Stimulated activated naive CD4-positive, alpha-beta T cell treated with Interleukin-2 at 50 U/mL for 16 hours (primary cell): ENCODE data around the gene WFDC12.
A peak's percentile ranks its signal among the peaks of the same experiment; 100 is the strongest.
"Not testable (repeated sequence)": the region's sequence is repeated elsewhere in the genome, so short reads cannot be mapped to it uniquely, and the experiment has no call there.

ENCODE experiments used
- DNase-seq: peaks from one replicate; lab custom pipeline; 2025; lab: John Stamatoyannopoulos, UW

The WFDC12 gene, protein sequence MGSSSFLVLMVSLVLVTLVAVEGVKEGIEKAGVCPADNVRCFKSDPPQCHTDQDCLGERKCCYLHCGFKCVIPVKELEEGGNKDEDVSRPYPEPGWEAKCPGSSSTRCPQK

DNA sequence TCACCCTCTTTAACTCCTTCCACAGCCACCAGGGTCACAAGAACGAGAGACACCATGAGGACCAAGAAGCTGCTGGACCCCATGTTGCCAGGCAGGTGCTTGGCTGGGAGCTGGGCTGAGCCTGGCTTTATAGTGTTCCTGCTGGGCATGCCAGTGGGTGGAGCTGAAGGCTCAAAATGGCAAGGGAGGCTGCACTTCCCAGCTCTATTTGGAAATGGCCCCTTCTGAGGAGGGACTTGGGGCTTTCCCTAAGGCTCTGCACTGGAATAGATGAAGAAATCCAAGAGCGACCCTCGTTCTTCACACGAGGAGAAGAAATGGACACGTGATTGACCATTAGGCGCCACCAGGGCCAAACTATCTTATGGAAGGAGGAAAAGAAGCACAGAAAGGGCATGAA, at the start of gene WFDC12:
Gene WFDC12 (minus strand): TSS at position 101 of the 400 bp plus-strand sequence. CDS start 18 bp downstream, at position 83.
- DNase-seq: no peak

DNA sequence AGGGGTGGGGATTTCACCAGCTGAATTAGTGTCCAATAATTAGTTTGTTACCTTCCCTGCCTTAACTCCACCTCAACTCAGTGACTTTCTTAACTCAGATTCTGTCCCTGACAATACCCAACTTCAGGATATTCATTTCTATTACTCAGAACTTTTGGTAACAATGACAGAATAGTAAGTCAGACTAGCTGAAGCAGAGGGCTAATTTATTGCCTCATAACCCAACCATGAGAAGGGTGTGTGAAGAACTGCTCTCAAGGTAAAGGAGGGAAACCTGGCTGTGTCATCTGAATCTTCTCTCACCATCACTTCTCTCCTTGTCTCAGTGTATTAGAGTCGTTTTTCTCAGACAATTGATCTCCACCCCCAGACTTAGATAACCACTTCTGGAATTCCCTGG, 49.3 kb upstream of the WFDC12 start:
- no peak for DNase-seq

DNA sequence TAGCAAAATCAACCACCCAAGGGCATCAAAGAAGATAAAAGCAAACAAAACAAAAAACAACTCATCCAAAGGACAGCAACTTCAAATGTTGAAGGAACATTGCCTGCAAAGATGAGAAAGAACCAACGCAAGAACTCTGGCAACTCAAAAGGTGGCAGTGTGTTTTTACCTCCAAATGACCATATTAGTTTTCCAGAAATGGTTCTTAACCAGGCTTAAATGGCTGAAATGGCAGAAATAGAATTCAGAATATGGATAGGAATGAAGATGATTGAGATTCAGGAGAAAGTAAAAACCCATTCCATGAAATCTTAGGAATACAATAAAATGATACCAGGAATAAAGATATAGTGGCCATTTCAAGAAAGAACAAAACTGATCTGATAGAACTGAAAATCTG, 40.6 kb upstream of the WFDC12 start:
- no peak for DNase-seq

DNA sequence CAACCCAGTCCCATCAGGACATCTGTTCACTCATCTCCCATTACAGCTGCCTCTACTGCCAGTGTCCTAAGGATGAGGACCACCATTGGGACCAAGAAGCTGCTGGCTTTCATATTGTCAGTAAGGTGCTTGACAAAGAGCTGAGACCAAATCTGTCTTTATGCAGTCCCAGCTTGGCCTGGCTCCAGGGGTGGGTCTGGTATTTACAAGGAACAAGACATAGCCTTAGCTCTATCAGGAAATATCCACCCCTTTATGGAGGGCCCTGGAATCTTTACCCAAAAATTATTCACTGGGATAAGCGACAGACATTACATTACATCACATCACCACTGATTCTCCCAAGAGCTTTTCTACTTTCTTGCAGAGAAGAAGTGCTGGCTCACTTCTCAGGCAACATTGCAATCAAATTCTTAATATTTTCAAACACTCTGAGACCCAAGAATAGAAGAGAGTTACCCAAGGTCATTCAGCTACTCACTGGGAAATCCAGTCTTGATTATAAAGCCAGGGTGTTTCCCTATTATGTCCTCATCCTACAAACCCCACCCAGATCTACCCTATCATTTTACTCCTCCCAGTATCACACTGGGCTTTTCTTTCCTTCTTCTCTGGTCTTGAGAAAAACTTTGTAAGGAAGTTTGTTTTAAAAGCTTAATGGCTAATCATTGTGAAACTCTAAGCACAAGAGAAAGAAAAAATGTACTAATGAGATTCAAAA, 39.0 kb upstream of the WFDC12 start:
- no peak for DNase-seq

GRCh38 chr20:45157962-45158361, 33.7 kb upstream of the WFDC12 start:
- DNase-seq: no peak

DNA sequence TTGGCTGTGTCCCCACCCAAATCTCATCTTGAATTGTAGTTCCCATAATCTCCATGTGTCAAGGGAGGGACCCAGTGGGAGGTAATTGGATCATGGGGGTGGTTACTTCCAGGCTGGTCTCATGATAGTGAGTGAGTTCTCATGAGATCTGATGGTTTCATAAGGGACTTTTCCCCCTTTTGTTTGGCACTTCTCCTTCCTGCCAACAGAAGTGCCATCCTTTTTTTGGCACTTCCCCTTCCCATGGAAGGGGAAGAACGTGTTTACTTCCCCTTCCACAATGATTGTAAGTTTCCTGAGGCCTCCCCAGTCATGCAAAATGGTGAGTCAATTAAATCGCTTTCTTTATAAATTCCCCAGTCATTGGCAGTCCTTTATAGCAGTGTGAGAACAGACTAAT, 32.4 kb upstream of the WFDC12 start:
- DNase-seq: no peak

DNA sequence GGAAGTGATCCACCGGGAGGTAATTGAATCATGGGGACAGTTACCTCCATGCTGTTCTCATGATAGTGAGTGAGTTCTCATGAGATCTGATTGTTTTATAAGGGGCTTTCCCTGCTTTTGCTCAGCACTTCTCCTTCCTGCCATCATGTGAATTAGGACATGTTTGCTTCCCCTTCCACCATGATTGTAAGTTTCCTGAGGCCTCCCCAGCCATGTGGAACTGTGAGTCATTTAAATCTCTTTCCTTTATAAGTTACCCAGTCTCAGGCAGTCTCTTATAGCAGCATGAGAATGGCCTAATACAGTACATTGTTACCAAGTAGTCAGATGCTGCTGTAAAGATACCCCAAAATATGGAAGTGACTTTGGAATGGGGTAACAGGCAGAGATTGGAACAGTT, 30.5 kb upstream of the WFDC12 start:
- DNase-seq: not testable (repeated sequence)

DNA sequence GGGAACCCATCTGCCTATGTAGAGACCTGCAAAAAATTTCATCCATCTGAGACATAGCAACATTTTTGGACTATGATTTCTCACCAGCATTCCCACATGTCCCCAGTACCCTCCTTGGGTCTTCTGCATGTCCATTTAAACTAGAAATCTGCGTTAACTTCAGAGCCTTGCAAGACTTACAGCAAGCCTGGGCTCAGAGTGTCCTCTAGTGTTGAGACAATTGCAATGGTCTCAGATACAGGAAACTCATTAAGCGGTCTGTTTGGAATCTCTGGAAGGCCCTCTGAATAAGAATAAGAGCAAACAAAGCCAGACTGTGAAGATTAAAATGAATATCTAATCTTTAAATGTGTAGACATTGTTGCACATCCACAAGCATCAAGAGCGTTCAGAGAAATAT, 29.9 kb upstream of the WFDC12 start:
- no peak for DNase-seq

DNA sequence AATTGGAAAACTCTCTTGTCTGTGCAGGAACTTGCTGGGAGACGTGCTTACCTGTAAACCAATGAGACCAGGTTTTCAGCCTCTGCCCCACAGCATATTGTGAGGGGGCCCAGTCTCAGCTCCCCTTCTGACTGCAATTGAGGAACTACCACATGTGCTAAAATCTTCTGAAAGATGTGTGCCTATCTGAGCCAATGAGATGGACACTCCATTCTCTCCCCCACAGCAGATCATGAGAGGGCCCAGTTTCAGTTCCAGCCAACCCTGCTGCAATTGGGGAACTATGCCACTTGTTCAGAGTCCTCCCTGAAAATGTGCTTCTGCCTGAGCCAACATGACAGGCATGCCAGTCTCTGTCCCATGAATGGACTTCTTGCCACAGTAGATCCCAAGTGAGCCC, 29.5 kb upstream of the WFDC12 start:
- DNase-seq: no peak

DNA sequence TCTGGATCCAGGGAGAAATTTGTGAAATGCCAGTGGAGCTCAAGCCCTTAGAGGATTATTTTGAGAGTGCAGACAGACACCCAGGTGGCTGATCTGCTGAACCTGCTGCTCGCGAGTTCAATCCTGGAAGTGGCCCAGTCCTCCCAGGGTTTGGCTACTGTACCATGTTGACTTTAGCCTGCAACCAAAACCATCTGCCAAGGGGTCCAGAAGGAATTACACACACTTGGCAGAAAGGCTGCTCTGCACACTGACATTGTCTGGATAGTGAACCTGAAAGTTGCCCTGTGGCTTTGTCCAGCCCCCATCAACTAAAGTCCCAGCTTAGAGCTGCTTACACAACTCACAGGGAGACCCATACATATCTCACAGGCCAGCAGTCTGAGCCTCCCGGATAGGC, 28.9 kb upstream of the WFDC12 start:
- DNase-seq: no peak

GRCh38 chr20:45152405-45152804, 28.1 kb upstream of the WFDC12 start:
- no peak for DNase-seq

DNA sequence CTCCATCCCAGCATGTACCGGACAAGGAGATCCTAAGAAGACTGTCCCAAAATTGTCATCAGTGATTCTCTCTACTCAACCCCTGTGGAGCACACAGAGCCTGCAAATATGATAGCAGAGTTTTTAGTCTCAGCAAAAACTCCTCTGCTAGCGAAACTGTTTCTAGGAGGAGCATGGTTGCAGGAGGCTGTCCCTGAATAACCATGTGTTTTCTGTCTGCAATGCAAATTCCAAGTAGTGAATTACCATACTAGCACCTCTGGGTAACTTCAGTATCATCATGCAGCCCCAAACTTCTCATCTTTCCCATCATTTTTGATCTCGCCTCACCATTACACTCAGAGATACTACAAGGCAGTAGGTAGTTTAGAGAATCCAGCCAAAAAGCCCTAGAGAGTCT, 24.8 kb upstream of the WFDC12 start:
- DNase-seq: no peak

- DNase-seq: no peak
These were observed 16.6 kb upstream of the WFDC12 start for GRCh38 chr20:45140836-45141235.

DNA sequence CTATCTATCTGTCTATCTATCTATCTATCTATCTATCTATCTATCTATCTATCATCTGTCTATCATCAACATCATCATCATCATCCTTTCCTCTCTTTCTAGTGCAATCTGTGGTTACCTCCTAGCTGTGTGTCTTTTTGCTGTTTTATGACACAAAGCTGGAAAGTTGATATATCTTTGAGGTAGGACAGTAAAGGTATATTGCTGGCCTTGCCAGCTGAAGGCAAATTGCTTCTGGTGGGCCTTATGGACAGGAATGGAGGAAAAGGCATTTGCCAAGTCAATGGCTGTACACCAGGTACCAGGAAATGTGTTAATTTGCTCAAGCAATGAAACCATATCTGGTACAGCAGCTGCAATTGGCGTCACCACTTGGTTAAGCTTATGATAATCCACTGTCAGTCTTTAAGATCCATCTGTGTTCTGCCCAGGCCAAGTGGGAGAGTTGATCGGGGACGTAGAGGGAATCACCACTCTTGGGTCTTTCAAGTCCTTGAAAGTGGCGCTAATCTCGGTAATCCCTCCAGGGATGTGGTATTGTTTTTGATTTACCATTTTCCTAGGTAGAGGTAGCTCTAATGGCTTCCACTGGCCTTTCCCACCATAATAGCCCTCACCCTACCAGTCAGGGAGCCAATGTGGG, 15.6 kb upstream of the WFDC12 start:
- DNase-seq: not testable (repeated sequence)

DNA sequence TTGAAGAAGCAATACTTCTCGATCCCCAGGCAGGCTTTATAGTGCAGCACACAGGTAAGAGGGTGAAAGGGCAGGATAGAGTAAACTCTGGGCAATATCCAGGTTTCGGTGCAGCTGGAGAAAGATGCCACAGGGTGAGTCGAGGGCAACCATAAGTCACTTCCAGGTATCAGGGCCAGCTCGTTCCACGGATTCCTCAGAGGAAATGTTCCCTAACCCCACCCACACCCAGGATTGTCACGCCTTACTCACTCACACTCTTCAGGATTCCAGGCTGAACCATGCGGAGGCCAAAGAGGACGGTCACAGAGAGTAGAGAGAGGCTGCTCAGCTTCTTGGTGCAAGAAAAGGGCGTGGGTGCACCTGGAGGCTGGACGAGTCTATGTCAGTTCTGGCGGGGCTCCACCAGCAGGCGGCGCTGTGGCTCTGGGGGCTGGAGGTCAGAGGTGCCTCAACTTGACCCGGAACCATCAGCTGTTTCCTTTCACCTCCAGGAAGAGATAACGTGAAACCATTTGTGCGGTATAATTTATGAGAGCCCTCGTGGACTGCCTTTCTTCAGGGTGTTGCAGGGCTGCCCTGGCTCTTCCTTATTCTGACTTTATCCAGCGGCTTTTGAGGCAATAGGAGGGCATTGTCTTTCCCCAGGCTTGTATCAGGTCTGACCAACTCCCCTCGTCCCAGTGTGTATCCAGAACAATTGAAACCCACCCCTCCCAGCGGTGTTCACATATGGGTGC, 14.5 kb upstream of the WFDC12 start:
- DNase-seq: peak; percentile 30

GRCh38 chr20:45136911-45137310, 12.6 kb upstream of the WFDC12 start:
- DNase-seq: no peak

DNA sequence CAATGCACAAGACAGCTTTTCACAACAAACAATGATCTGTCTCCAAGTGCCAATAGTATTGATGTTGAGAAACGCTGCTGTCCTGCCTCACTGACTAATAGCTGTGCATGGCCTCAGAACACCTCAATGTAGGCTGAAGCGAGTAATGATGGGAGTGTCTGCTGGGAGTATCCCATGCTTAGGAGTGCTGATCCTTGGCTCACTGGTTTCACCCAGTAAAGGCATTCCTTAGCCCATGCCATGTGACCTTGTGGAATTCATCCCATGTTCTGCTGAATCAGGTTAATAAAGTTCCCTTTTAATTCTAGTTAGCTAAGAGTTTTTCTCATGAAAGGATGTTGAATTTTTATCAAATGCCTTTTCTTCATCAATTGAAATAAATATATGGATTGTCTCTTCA, 3.8 kb upstream of the WFDC12 start:
- DNase-seq: no peak

DNA sequence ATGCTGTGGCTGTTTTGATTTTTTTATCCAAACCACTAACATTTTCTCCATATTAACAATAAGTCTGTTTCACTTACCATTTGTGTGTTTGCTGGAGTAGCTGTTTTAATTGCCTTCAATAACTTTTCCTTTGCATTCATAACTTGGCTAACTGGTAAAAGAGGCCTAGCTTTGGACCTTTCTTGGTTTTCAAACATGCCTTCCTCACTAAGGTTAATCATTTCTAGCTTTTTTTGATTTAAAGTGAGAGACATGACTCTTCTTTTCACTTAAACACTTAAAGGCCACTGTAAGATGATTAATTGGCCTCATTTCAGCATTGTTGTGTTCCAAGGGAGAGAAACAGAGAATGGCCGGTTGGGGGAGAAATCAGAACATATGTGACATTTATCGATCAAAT, 2.9 kb downstream of the WFDC12 start:
- no peak for DNase-seq

GRCh38 chr20:45119556-45120266, 4.6 kb downstream of the WFDC12 start:
- no peak for DNase-seq

- DNase-seq: no peak
These were observed 6.2 kb downstream of the WFDC12 start for GRCh38 chr20:45118028-45118427.

DNA sequence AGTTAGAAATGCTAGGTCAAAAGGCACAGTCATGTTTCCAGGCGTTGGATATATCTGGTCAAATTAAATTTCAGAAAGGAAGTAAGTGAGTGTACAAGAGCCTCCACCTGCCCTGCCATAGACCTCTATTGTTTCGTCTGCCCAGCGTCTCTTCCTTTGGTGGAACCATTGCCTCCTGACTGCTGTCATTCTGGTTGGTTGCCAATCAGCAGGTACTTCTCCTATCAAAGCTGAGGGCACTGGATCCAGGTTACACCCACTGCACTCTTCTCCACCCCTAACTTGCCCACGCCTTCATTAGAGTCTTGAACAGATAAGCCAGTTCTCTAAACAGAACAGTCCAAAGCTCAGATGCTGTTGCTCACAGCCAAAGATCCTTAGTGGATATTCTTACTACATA, 6.7 kb downstream of the WFDC12 start:
- no peak for DNase-seq

- DNase-seq: no peak
These were observed 8.4 kb downstream of the WFDC12 start for GRCh38 chr20:45115829-45116228.
